HEK293 (cell line): ENCODE measurements around the gene NFATC3.

Source experiments
- CTCF ChIP-seq: fragments of 450-650 bp; formaldehyde crosslinking; IDR thresholded peaks from 2 replicates; pipeline ENCODE4 v1.5.1; 2016; ENCODE audit warnings: missing biosample characterization, missing genetic modification characterization
- KLF9 ChIP-seq: fragments of 450-650 bp; formaldehyde crosslinking; IDR thresholded peaks from 2 replicates; pipeline ENCODE4 v1.5.1; 2016; ENCODE audit warnings: missing biosample characterization, missing genetic modification characterization, low read depth
- SETDB1 ChIP-seq: IDR thresholded peaks from one replicate; pipeline ENCODE4 v1.6.1; 2017; ENCODE audit warnings: mild to moderate bottlenecking, low read length, moderate library complexity, mixed read lengths; ENCODE audit not compliant: insufficient read length
- ZBTB11 ChIP-seq: fragments of 450-650 bp; formaldehyde crosslinking; conservative IDR thresholded peaks from 2 replicates; pipeline ENCODE4 v1.5.1; 2016; ENCODE audit warnings: low read depth, missing biosample characterization, missing genetic modification characterization
- ZNF175 ChIP-seq: fragments of 450-650 bp; formaldehyde crosslinking; IDR thresholded peaks from 2 replicates; pipeline ENCODE4 v1.5.1; 2016; ENCODE audit warnings: missing biosample characterization, missing genetic modification characterization
- ZNF677 ChIP-seq: fragments of 450-650 bp; IDR thresholded peaks from 2 replicates; pipeline ENCODE4 v1.5.0; 2018; ENCODE audit warnings: missing biosample characterization, mild to moderate bottlenecking, missing genetic modification characterization, moderate library complexity

- TF ChIP-seq ZNF677 (tag by site-specific recombination) (no peak), CTCF (no peak), KLF9 (tag by site-specific recombination) (no peak), ZNF175 (no peak), SETDB1 (no peak), ZBTB11 (tag by site-specific recombination) (no peak)
Observed at GRCh38 chr16:68078701-68079375, 6.3 kb upstream of the NFATC3 start.
